ENCODE results near the gene RP2.

DNA sequence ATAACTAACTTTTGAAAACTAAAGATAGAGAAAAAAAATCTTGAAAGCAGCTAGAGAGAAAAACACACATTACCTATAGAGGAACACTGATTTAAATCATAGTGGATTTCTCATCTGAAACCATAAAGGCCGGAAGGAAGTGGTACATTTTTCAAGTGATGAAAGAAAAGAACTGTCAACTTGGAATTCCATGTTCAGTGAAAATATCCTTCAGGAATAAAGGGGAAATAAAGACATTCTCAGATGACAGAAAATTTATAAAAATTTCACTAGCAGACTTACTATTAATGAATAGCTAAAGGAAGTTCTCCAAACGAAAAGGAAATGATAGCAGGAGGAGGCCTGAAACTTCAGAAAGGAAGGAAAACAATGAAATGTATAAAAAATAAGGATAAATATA, 67.8 kb downstream of the RP2 start:
- TF ChIP-seq, protein P1, sequence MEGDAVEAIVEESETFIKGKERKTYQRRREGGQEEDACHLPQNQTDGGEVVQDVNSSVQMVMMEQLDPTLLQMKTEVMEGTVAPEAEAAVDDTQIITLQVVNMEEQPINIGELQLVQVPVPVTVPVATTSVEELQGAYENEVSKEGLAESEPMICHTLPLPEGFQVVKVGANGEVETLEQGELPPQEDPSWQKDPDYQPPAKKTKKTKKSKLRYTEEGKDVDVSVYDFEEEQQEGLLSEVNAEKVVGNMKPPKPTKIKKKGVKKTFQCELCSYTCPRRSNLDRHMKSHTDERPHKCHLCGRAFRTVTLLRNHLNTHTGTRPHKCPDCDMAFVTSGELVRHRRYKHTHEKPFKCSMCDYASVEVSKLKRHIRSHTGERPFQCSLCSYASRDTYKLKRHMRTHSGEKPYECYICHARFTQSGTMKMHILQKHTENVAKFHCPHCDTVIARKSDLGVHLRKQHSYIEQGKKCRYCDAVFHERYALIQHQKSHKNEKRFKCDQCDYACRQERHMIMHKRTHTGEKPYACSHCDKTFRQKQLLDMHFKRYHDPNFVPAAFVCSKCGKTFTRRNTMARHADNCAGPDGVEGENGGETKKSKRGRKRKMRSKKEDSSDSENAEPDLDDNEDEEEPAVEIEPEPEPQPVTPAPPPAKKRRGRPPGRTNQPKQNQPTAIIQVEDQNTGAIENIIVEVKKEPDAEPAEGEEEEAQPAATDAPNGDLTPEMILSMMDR (IDR thresholded peaks at IDR 0.05 in 8 of 11, conservative IDR thresholded peaks at IDR 0.05 in 3 of 11) = no peak
- no peak for TF ChIP-seq POLR2A (IDR thresholded peaks at IDR 0.05)
